K562 (cell line): ENCODE measurements around the gene PPP1R12B. TPM values are rescaled to one million over a fixed set of nuclear protein-coding genes. Genes with fewer than 3 reads are reported as not detected.
"Not testable (repeated sequence)": the region's sequence is repeated elsewhere in the genome, so short reads cannot be mapped to it uniquely, and the experiment has no call there.

ENCODE experiments used
- ATAC-seq: fragments of 200-7000 bp; cut with Tn5 transposase; 3 replicates; pipeline ENCODE4 v1.9.1; 2020; ENCODE audit warnings: moderate library complexity
- BruUV-seq: library from RNA; stranded (reverse); fragments of 400-500 nt; replicated peaks from 2 replicates; lab custom pipeline; 2021; lab: Mats Ljungman, UMichigan
- CTCF ChIA-PET: fragments of 300-600 bp; formaldehyde crosslinking; extraction: SDS; loops from one replicate; lab custom pipeline; 2021; ENCODE audit warnings: low intra/inter-chr PET ratio; lab: Yijun Ruan, JAX
- POLR2A ChIA-PET: fragments of 300-600, 350-650 bp; sonication (Branson Sonifier 250); formaldehyde crosslinking; extraction: SDS; loops from one replicate; lab custom pipeline; 2021; ENCODE audit warnings: antibody characterized with exemption, inconsistent platforms; lab: Yijun Ruan, JAX
- DNase-seq, 4 experiments: peaks; one replicate each; pipeline versions ENCODE4 v3.0.0 to v3.0.0-alpha.2; 2011 to 2018; ENCODE audit warnings: low spot score in 3 of 4, mixed read lengths in 3 of 4; ENCODE audit errors: extremely low read depth in 1 of 4
- FAIRE-seq: peaks from 2 replicates; lab custom pipeline; 2011; peaks lifted over from hg19 to GRCh38; lab: Jason Lieb, UNC
- H2AFZ ChIP-seq: 2 replicates; pipeline ENCODE4 v1.6.0; 2011; ENCODE audit warnings: low read depth, low read length, control low read depth, inconsistent platforms
- H3K27ac ChIP-seq: fragments of 200-600 bp; 3 replicates; pipeline ENCODE4 v1.8.0; 2011; ENCODE audit warnings: low read depth, mild to moderate bottlenecking, control low read depth, inconsistent platforms, low read length, moderate library complexity, mixed read lengths; ENCODE audit errors: extremely low read depth
- H3K27me3 ChIP-seq, 2 experiments: fragments of 300-600 bp in 1 of 2; 2 replicates in 1 of 2; 3 replicates in 1 of 2; pipeline versions ENCODE4 v1.6.0 to v1.8.0; 2011; ENCODE audit warnings: inconsistent platforms in 2 of 2, low read length in 2 of 2, mild to moderate bottlenecking in 1 of 2, mixed read lengths in 1 of 2, moderate library complexity in 1 of 2; ENCODE audit not compliant: control insufficient read depth in 2 of 2, insufficient read depth in 2 of 2
- H3K36me3 ChIP-seq: fragments of 300-600 bp; 3 replicates; pipeline ENCODE4 v1.8.0; 2011; ENCODE audit warnings: mild to moderate bottlenecking, low read length, inconsistent platforms; ENCODE audit not compliant: control insufficient read depth, insufficient read depth
- H3K4me1 ChIP-seq, 2 experiments: fragments of 200-600 bp in 1 of 2; replicated peaks in 1 of 2; 2 replicates in 1 of 2; 3 replicates in 1 of 2; pipeline versions ENCODE4 v1.5.1 to v1.8.0; 2011; ENCODE audit warnings: inconsistent platforms in 2 of 2, low read length in 2 of 2, mild to moderate bottlenecking in 1 of 2, mixed read lengths in 1 of 2, moderate library complexity in 1 of 2; ENCODE audit not compliant: control insufficient read depth in 2 of 2, insufficient read depth in 2 of 2
- H3K4me2 ChIP-seq: 2 replicates; pipeline ENCODE4 v1.6.1; 2011; ENCODE audit warnings: low read length, control low read depth, inconsistent platforms, mixed read lengths; ENCODE audit not compliant: insufficient read depth
- H3K4me3 ChIP-seq: fragments of 200-600 bp; sonication (generic), shearing (Covaris generic); 2 replicates; pipeline ENCODE4 v1.5.1; 2016; ENCODE audit warnings: control low read depth, inconsistent platforms
- H3K79me2 ChIP-seq: fragments of 200-600 bp; 3 replicates; pipeline ENCODE4 v1.8.0; 2011; ENCODE audit warnings: low read length, inconsistent platforms; ENCODE audit not compliant: control insufficient read depth, insufficient read depth
- H3K9ac ChIP-seq, 2 experiments: 2 replicates each; pipeline versions ENCODE4 v1.6.0 to v1.6.1; 2011; ENCODE audit warnings: low read depth in 2 of 2, low read length in 2 of 2, control low read depth in 1 of 2, inconsistent platforms in 1 of 2, mild to moderate bottlenecking in 1 of 2, mixed read lengths in 1 of 2; ENCODE audit not compliant: insufficient read depth in 1 of 2
- H3K9me1 ChIP-seq: one replicate; pipeline ENCODE4 v1.6.0; 2011; ENCODE audit warnings: inconsistent platforms, mild to moderate bottlenecking, low read length, moderate library complexity; ENCODE audit not compliant: control insufficient read depth, insufficient read depth
- H3K9me3 ChIP-seq: replicated peaks from 2 replicates; pipeline ENCODE4 v1.5.1; 2011; ENCODE audit warnings: low read depth, low read length, inconsistent platforms; ENCODE audit not compliant: control insufficient read depth, insufficient read depth
- H4K20me1 ChIP-seq: replicated peaks from 2 replicates; pipeline ENCODE4 v1.6.1; 2011; ENCODE audit warnings: low read length, inconsistent platforms, mixed read lengths; ENCODE audit not compliant: control insufficient read depth, insufficient read depth
- RBM25 ChIP-seq: fragments of 200-400 bp; formaldehyde crosslinking; IDR thresholded peaks from 2 replicates; pipeline ENCODE4 v1.6.1; 2018; ENCODE audit warnings: low read length, low read depth, moderate library complexity; ENCODE audit not compliant: severe bottlenecking
- WGBS: fragments of 100-300 bp; shearing (Covaris generic); methylation state at CpG from one replicate; pipeline ENCODE4 v1.1.6; 2016; ENCODE audit warnings: low coverage, mixed read lengths; ENCODE audit not compliant: insufficient coverage; ENCODE audit errors: missing lambda C conversion rate; 5-methylcytosine and 5-hydroxymethylcytosine counted together
- in situ Hi-C: fragments of 300-500 bp; cut with MboI; formaldehyde crosslinking; loops from 4 replicates; pipeline ENCODE4 v1.15.0; 2018; ENCODE audit warnings: inconsistent platforms, mixed read lengths
- intact Hi-C: fragments of 100-400 bp; cut with micrococcal nuclease; formaldehyde crosslinking; loops from 2 replicates; pipeline ENCODE4 v1.14.2; 2022
- polyA plus RNA-seq, 8 experiments: library from polyadenylated mRNA; depleted of rRNA in 4 of 8; stranded (reverse) in 5 of 8; unstranded in 3 of 8; fragments of >200 nt; fragmentation: Nextera tagmentation in 2 of 8; fragmentation: Illumina TruSeq in 1 of 8; extraction: Ambion mirVana in 2 of 8; extraction: Trizol in 1 of 8; gene quantifications; 2 replicates each; pipeline versions ENCODE4 v1.2.1 to v1.2.3, GENCODE V29; 2011 to 2014; ENCODE audit warnings: inconsistent platforms in 1 of 8, missing spikeins in 1 of 8
- total RNA-seq, 7 experiments: library from RNA; depleted of rRNA in 6 of 7; stranded (reverse); fragments of >200 nt in 6 of 7; fragmentation: Illumina TruSeq in 2 of 7; extraction: Trizol in 2 of 7; gene quantifications; 2 replicates each; pipeline versions ENCODE4 v1.2.1 to v1.2.3, GENCODE V29; 2011 to 2021; ENCODE audit warnings: low replicate concordance in 1 of 7
- TF ChIP-seq, protein P1 (sequence below): sonication (generic); IDR thresholded peaks from 2 replicates; pipeline ENCODE4 v1.6.1; 2016

The PPP1R12B gene
- total and polyA plus RNA-seq, 9 of the 15 experiments (the other 6 are each of a cell fraction or from before 2014, with no cell fraction given): 0.73 to 16.9 (median 13.6) TPM

DNA sequence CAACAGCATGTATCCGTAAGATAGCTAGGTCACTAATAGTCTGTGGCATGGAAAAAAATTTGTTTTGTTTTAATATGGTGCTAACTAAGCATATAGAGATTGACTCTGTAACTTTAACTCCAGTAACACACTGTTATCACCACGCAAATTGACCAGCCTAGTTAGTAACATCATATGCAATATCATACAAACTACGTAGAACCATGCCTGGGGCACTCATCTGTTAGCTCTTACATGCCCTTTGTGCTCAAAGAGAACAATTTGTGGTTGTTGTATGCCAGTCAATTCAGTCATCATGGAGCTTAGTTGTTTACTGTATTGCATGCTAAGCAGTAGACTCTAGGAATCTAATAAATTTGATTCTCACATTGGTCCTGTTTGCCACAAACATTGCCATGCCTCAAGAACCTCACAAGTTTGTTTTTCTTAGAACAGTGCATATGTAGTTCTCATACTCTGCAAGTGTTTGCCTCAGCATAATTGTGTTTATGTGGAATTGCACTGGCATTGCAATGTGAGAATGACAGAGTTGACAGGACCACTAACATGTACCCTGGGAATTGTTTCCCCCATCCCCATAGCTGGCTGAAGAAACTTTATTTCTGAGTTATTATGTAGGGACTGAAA lies 179.7 kb downstream of the PPP1R12B start:
- H3K27me3 ChIP-seq, BruUV-seq, DNase-seq, H4K20me1 ChIP-seq, H3K9ac ChIP-seq, H3K9me3 ChIP-seq, H3K4me2 ChIP-seq, H3K36me3 ChIP-seq, H3K9me1 ChIP-seq, ATAC-seq, in situ Hi-C loops, H3K27ac ChIP-seq, CTCF ChIA-PET, intact Hi-C loops, H2AFZ ChIP-seq, H3K4me3 ChIP-seq, H3K79me2 ChIP-seq, POLR2A ChIA-PET: not testable (repeated sequence)
- peaks cover 6 to 13% of the 10 kb centered on the region in 2 experiments; a peak in 2 of 5 replicates for H3K4me1 ChIP-seq
- TF ChIP-seq, protein P1, sequence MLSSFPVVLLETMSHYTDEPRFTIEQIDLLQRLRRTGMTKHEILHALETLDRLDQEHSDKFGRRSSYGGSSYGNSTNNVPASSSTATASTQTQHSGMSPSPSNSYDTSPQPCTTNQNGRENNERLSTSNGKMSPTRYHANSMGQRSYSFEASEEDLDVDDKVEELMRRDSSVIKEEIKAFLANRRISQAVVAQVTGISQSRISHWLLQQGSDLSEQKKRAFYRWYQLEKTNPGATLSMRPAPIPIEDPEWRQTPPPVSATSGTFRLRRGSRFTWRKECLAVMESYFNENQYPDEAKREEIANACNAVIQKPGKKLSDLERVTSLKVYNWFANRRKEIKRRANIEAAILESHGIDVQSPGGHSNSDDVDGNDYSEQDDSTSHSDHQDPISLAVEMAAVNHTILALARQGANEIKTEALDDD: 0 out of 2 replicates have a peak, but pooled peaks have one; percentile 14
- peak; percentile 6 for FAIRE-seq
- WGBS: 78% methylated on average over 3 of the region's 3 CpGs

DNA sequence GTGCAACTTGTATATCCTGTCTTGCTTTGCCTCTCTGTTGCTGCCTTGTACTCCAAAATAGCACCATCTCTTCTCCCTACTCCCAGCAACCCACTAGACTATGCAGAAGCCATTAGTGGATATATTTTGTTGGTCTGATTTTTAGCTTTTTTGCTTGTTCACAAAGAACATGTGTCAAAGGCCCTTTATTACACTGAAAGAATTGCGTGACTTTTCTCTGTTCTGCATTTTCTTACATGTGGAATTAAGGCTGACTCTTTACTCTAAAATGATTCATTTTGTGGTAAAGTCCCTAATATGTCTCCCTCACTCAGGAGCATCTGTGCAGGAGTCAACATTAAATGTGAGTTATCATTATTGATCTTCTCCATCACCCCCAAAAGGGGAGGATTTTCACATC lies 182.2 kb downstream of the PPP1R12B start:
- WGBS: 88% methylated on average over 1 of the region's 1 CpG
- FAIRE-seq: peak; percentile 42
- H3K27me3 ChIP-seq, POLR2A ChIA-PET, H3K9ac ChIP-seq, CTCF ChIA-PET, H3K4me2 ChIP-seq, in situ Hi-C loops, H4K20me1 ChIP-seq, H3K9me3 ChIP-seq, BruUV-seq, H3K9me1 ChIP-seq, H3K27ac ChIP-seq, H2AFZ ChIP-seq, H3K79me2 ChIP-seq, H3K4me3 ChIP-seq, DNase-seq, H3K36me3 ChIP-seq, ATAC-seq, intact Hi-C loops: not testable (repeated sequence)
- TF ChIP-seq RBM25: peak; percentile 44
- peaks cover 8 to 17% of the 10 kb centered on the region in 2 experiments; a peak in 2 of 5 replicates for H3K4me1 ChIP-seq
